HepG2 (cell line): ENCODE data around the gene EIF5B. TPM values are rescaled to one million over a fixed set of nuclear protein-coding genes. Genes with fewer than 3 reads are reported as not detected.

Experiments used
- ATAC-seq: fragments of 200-7000 bp; cut with Tn5 transposase; 3 replicates; pipeline ENCODE4 v1.9.1; 2020; ENCODE audit warnings: mild to moderate bottlenecking, moderate library complexity
- BruUV-seq: library from RNA; stranded (reverse); fragments of 400-500 nt; replicated peaks from 2 replicates; lab custom pipeline; 2021; lab: Mats Ljungman, UMichigan
- CTCF ChIA-PET: fragments of 300-600 bp; formaldehyde crosslinking; extraction: SDS; loops from one replicate; lab custom pipeline; 2021; ENCODE audit warnings: low total read pairs, inconsistent platforms, low intra/inter-chr PET ratio; lab: Yijun Ruan, JAX
- POLR2A ChIA-PET: fragments of 350-600 bp; sonication (Branson Sonifier 250); formaldehyde crosslinking; loops from one replicate; lab custom pipeline; 2020; ENCODE audit warnings: antibody characterized with exemption, inconsistent platforms; lab: Yijun Ruan, JAX
- DNase-seq: peaks from one replicate; pipeline ENCODE4 v3.0.0-alpha.2; 2015; ENCODE audit warnings: low spot score
- FAIRE-seq: peaks from 3 replicates; lab custom pipeline; 2011; peaks lifted over from hg19 to GRCh38; lab: Jason Lieb, UNC
- H2AFZ ChIP-seq: one replicate; pipeline ENCODE4 v1.6.1; 2011; ENCODE audit warnings: low read length, inconsistent platforms
- H3K27ac ChIP-seq: fragments of 300-600 bp; 3 replicates; pipeline ENCODE4 v1.8.0; 2011; ENCODE audit warnings: mixed run types, mild to moderate bottlenecking, mixed read lengths, low read length, inconsistent platforms; ENCODE audit not compliant: insufficient read depth; ENCODE audit errors: extremely low read length
- H3K27me3 ChIP-seq, 2 experiments: fragments of 200-600 bp in 1 of 2; 2 replicates in 1 of 2; 3 replicates in 1 of 2; pipeline versions ENCODE4 v1.6.0 to v1.8.0; 2011; ENCODE audit warnings: low read length in 2 of 2, mild to moderate bottlenecking in 2 of 2, moderate library complexity in 2 of 2, inconsistent platforms in 1 of 2; ENCODE audit not compliant: insufficient read depth in 2 of 2, control insufficient read depth in 1 of 2
- H3K36me3 ChIP-seq, 2 experiments: fragments of 200-600 bp in 1 of 2; replicated peaks in 1 of 2; 2 replicates in 1 of 2; 3 replicates in 1 of 2; pipeline versions ENCODE4 v1.5.1 to v1.8.0; 2011; ENCODE audit warnings: low read length in 2 of 2, inconsistent platforms in 1 of 2; ENCODE audit not compliant: insufficient read depth in 2 of 2, control insufficient read depth in 1 of 2
- H3K4me1 ChIP-seq: 2 replicates; pipeline ENCODE4 v1.5.1; 2012; ENCODE audit warnings: low read length, inconsistent platforms; ENCODE audit not compliant: insufficient read depth
- H3K4me2 ChIP-seq: 2 replicates; pipeline ENCODE4 v1.6.0; 2011; ENCODE audit warnings: low read depth, low read length, inconsistent platforms
- H3K4me3 ChIP-seq, 3 experiments: fragments of 200-600 bp in 1 of 3; sonication (generic), shearing (Covaris generic) in 1 of 3; replicated peaks in 1 of 3; 2 replicates each; pipeline ENCODE4 v1.5.1; 2011 to 2016; ENCODE audit warnings: low read length in 3 of 3, inconsistent platforms in 2 of 3, low read depth in 2 of 3, mild to moderate bottlenecking in 2 of 3, control low read depth in 1 of 3, mixed read lengths in 1 of 3; ENCODE audit not compliant: insufficient read depth in 1 of 3
- H3K79me2 ChIP-seq: one replicate; pipeline ENCODE4 v1.6.1; 2011; ENCODE audit warnings: low read length, inconsistent platforms; ENCODE audit not compliant: insufficient read depth
- H3K9ac ChIP-seq: 2 replicates; pipeline ENCODE4 v1.6.0; 2011; ENCODE audit warnings: mild to moderate bottlenecking, low read depth, low read length, inconsistent platforms; ENCODE audit not compliant: insufficient read depth
- H3K9me3 ChIP-seq: 2 replicates; pipeline ENCODE4 v1.5.1; 2012; ENCODE audit warnings: mild to moderate bottlenecking, low read length
- H4K20me1 ChIP-seq: 2 replicates; pipeline ENCODE4 v1.6.0; 2011; ENCODE audit warnings: inconsistent platforms, mild to moderate bottlenecking, low read length, moderate library complexity; ENCODE audit not compliant: insufficient read depth
- AGO2 ChIP-seq: fragments of 200-400 bp; formaldehyde crosslinking; optimal IDR thresholded peaks from 2 replicates; pipeline ENCODE3; 2017; ENCODE audit warnings: mild to moderate bottlenecking, low read depth, low read length, moderate library complexity
- GMEB1 ChIP-seq: sonication (generic); formaldehyde crosslinking; IDR thresholded peaks from 2 replicates; pipeline ENCODE4 v1.5.1; 2020; ENCODE audit warnings: missing genetic modification reagents, mild to moderate bottlenecking, borderline replicate concordance
- HMGXB4 ChIP-seq, 2 experiments: sonication (generic) in 1 of 2; formaldehyde crosslinking in 1 of 2; IDR thresholded peaks; 2 replicates each; pipeline versions ENCODE4 v1.4.0 to v1.6.1; 2018 to 2020; ENCODE audit warnings: missing genetic modification reagents in 2 of 2, borderline replicate concordance in 1 of 2, low read depth in 1 of 2, mild to moderate bottlenecking in 1 of 2, missing biosample characterization in 1 of 2
- ISL2 ChIP-seq: sonication (generic); formaldehyde crosslinking; IDR thresholded peaks from 2 replicates; pipeline ENCODE4 v1.5.0; 2020; ENCODE audit warnings: missing genetic modification reagents
- MTA1 ChIP-seq: sonication (generic); formaldehyde crosslinking; IDR thresholded peaks from 2 replicates; pipeline ENCODE4 v1.4.0; 2020; ENCODE audit warnings: missing genetic modification reagents, mild to moderate bottlenecking, borderline replicate concordance
- SALL2 ChIP-seq: sonication (generic); formaldehyde crosslinking; IDR thresholded peaks from 2 replicates; pipeline ENCODE4 v1.8.1; 2023; ENCODE audit warnings: mild to moderate bottlenecking, missing genetic modification reagents, inconsistent platforms
- SNRNP70 ChIP-seq: fragments of 200-400 bp; formaldehyde crosslinking; IDR thresholded peaks from 2 replicates; pipeline ENCODE4 v1.6.1; 2017; ENCODE audit warnings: mild to moderate bottlenecking, low read depth, low read length, moderate library complexity
- ZNF350 ChIP-seq: sonication (generic); formaldehyde crosslinking; IDR thresholded peaks from 2 replicates; pipeline ENCODE4 v1.4.0; 2020; ENCODE audit warnings: mild to moderate bottlenecking, low read depth, missing genetic modification reagents, borderline replicate concordance
- ZNF362 ChIP-seq: sonication (generic); formaldehyde crosslinking; IDR thresholded peaks from 2 replicates; pipeline ENCODE4 v1.4.0; 2020; ENCODE audit warnings: missing genetic modification reagents, mild to moderate bottlenecking, borderline replicate concordance
- ZNF670 ChIP-seq: sonication (generic); formaldehyde crosslinking; IDR thresholded peaks from 2 replicates; pipeline ENCODE4 v1.8.0; 2022; ENCODE audit warnings: mild to moderate bottlenecking, missing genetic modification reagents, borderline replicate concordance
- ZNF710 ChIP-seq: sonication (generic); formaldehyde crosslinking; IDR thresholded peaks from 2 replicates; pipeline ENCODE4 v1.5.0; 2020; ENCODE audit warnings: mild to moderate bottlenecking, missing genetic modification reagents, borderline replicate concordance
- WGBS: methylation state at CpG from one replicate; pipeline ENCODE4 v1.1.6; 2017; ENCODE audit warnings: low lambda C conversion rate; 5-methylcytosine and 5-hydroxymethylcytosine counted together
- in situ Hi-C: cut with HindIII; loops from 2 replicates; pipeline ENCODE4 v1.10.0; 2017; ENCODE audit warnings: low pct_unique_long_range_greater_than_20kb; ENCODE audit not compliant: extremely low pct_ligation_motif_present
- intact Hi-C: fragments of 100-400 bp; cut with micrococcal nuclease; formaldehyde crosslinking; loops from one replicate; pipeline ENCODE4 v1.10.0; 2022; ENCODE audit not compliant: unreplicated experiment
- polyA plus RNA-seq, 8 experiments: library from polyadenylated mRNA; depleted of rRNA in 3 of 8; stranded (reverse) in 7 of 8; unstranded in 1 of 8; fragments of >200 nt; fragmentation: Illumina TruSeq in 4 of 8; extraction: Trizol in 4 of 8; gene quantifications; 2 replicates each; pipeline versions ENCODE4 v1.2.1 to v1.2.3, GENCODE V29; 2011 to 2016; ENCODE audit warnings: low read depth in 4 of 8, missing spikeins in 1 of 8, mixed read lengths in 1 of 8; ENCODE audit not compliant: insufficient read depth in 1 of 8
- total RNA-seq, 5 experiments: library from RNA; depleted of rRNA; stranded (reverse); fragments of >200 nt; fragmentation: Illumina TruSeq; extraction: Trizol; gene quantifications; 2 replicates each; pipeline ENCODE4 v1.2.3, GENCODE V29; 2016; ENCODE audit warnings: low read depth in 1 of 5

EIF5B gene
- total and polyA plus RNA-seq, 2 of the 13 experiments (the other 11 are each of a cell fraction or from before 2014, with no cell fraction given): 8.8 to 32.1 TPM

GRCh38 chr2:99389371-99389770 lies 52.2 kb downstream of the EIF5B start:
- Histone ChIP-seq H3K36me3 (peaks cover 23 to 55% of the 10 kb centered on the region in 2 experiments), H3K79me2 (no peaks in the 10 kb centered on the region), H3K4me1 (peaks cover 17% of the 10 kb centered on the region), H3K27me3 (no peaks in the 10 kb centered on the region), H3K4me2 (no peak overlapping the region), H3K9me3 (no peaks in the 10 kb centered on the region), H4K20me1 (no peaks in the 10 kb centered on the region), H3K9ac (no peak overlapping the region), H2AFZ (no peak overlapping the region), H3K4me3 (no peak overlapping the region), H3K27ac (no peak overlapping the region)
- in situ Hi-C loops: no loop called here
- 69% methylated on average over 2 of the region's 2 CpGs for WGBS
- BruUV-seq: no TSS peak
- no peak for ATAC-seq
- FAIRE-seq: no peak
- CTCF ChIA-PET: no interaction called here
- intact Hi-C loops: loop anchor here (10.0 kb wide), 1 partner anchor 145 kb away; no protein-coding TSS in a partner anchor
- DNase-seq: no peak
- POLR2A ChIA-PET: no interaction called here
- TF ChIP-seq HMGXB4 (CRISPR knock-in tag; IDR thresholded peaks at IDR 0.05; ENCODE audit: borderline replicate concordance in 1 of 2, low read depth in 1 of 2) (no peak), AGO2 (no peak), GMEB1 (CRISPR knock-in tag) (no peak), ISL2 (CRISPR knock-in tag) (no peak), SNRNP70 (no peak), ZNF710 (no peak), ZNF670 (CRISPR knock-in tag) (no peak), MTA1 (no peak), ZNF350 (CRISPR knock-in tag) (no peak), ZNF362 (CRISPR knock-in tag) (no peak), SALL2 (CRISPR knock-in tag) (no peak)
